AG09319 (cell line): ENCODE measurements around the gene BMF.

Source experiments
- DNase-seq: peaks from one replicate; pipeline ENCODE4 v3.0.0-alpha.2; 2010; ENCODE audit warnings: low read depth; ENCODE audit errors: extremely low read depth
- TF ChIP-seq, protein P1 (sequence below): IDR thresholded peaks from 2 replicates; pipeline ENCODE4 v1.5.1; 2011; ENCODE audit warnings: low read depth, mild to moderate bottlenecking, inconsistent platforms, low read length, moderate library complexity

Gene BMF

GRCh38 chr15:40102897-40103858, 5.5 kb downstream of the BMF start:
- DNase-seq, result no peak
- TF ChIP-seq, protein P1, sequence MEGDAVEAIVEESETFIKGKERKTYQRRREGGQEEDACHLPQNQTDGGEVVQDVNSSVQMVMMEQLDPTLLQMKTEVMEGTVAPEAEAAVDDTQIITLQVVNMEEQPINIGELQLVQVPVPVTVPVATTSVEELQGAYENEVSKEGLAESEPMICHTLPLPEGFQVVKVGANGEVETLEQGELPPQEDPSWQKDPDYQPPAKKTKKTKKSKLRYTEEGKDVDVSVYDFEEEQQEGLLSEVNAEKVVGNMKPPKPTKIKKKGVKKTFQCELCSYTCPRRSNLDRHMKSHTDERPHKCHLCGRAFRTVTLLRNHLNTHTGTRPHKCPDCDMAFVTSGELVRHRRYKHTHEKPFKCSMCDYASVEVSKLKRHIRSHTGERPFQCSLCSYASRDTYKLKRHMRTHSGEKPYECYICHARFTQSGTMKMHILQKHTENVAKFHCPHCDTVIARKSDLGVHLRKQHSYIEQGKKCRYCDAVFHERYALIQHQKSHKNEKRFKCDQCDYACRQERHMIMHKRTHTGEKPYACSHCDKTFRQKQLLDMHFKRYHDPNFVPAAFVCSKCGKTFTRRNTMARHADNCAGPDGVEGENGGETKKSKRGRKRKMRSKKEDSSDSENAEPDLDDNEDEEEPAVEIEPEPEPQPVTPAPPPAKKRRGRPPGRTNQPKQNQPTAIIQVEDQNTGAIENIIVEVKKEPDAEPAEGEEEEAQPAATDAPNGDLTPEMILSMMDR, result no peak

DNA sequence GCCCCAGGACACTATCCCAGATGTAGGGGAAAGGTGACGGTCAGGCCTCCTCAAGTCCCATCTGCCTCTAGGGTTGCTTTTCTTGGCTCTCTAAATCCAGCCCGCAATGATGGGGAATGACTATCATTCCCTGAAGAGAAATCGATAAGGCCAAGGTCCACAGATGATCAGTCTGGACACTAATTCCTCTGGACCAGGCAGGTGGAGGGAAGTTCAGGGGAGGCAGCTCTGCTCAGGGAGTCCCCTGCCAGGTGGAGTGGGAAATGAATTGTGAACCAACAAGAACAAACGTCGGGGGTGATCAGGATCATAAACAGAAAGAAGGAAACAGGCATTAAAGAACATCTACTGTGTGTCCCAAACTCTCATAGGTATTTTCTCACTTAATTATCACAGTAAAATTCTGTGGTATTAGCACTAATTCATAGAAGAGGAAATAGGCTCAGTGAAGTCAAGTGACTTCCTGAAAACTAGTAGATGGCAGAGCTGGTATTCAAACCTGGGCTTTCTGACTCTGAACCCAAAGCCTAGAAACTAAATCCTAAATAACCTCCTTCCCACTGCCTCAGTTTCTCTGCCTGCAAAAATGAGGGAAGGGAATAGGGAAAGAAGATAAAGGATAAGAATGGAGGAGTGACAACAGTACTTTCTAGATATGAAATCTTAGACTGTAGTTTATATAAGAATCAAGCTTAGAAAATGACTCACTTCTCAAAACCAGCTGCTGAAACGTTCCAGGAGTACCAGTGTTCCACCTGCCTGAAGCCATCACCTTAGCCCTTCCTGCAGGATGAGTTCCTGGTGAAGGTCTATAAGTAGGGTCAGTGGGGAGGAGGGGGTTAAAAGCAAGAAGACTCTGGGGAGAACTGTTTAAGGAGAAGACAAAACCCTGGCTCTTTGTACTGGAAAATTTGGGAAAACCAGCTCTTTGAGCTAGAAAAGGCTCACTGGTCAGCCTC, 7.5 kb downstream of the BMF start:
- TF ChIP-seq, protein P1, result no peak
- DNase-seq, result no peak

DNA sequence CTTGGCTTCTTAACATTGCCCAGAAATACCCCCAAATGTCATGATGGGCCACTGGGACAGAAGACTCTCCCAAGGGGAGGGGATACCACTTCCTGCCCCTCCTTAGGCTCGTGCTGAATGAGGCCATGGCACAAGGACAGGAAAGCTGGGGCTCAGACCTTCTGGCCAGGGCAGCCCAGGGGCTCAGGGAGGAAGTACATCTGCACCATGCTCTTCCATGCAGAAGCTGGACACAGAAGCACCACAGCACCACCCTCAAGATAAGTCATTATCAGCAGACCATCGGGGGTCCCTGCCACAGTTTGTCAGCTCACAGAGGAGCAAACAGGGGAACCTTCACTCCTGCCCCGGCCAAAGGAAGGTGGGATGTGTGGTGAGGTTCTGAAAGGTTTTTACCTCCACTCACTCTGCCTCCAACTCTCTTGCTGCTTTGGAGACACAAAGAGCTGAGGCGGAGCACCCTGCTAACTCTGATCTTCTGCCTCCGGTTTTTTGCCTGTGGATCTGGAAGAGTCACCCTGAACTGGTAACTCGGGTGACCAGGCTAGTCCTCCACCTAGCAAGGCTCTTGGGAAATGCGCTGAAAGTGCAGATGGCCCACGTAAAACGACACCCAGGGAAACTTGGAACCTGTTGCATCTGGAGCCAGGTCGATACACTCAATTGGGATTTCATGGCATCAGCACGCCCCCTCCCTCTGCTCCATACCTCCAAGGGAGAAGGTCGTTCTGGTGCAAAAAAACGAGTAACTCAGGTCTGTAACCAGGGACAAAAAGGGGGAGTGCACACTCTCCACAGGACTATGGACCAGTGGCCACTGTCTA, 8.3 kb downstream of the BMF start:
- no peak for DNase-seq
- TF ChIP-seq, protein P1, result no peak

DNA sequence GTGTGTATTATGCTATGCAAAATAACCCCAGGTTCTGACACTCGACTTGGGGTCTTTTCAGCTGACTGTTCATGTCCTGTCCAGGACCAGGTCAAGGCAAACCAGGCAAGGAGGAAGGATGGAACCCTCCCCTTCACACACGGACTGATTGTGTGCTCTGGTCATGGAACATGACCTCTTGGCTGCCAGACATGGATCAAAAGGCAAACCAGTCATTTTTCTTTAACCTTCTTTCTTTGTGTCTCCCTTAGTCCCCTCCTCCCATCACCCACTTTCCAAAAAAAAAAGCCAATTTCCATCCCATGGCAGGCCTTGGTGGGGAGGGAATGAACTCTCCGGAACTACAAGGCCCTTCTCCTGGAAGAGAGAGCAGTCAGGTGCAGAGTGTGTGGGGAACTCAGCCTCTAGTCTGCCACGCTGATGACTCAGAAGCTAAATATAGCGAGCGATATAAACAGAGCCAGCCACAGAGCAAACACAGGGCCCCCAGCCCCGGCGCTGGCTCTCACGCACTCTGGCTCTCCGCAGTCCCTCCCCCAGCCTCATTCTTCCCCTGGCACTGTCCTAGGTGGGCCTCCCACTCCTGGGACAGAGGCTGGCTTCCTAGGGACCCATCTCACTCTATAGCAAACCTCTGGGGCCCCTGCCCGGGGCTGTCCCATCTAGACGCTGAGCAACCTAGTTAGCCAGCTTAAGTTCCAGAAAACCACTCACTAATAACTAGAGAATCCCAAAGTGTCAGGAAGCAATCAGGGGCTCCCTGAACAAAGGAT, 10.0 kb downstream of the BMF start:
- peak; percentile 73 for DNase-seq
- TF ChIP-seq, protein P1, result no peak

GRCh38 chr15:40097968-40098476, 10.7 kb downstream of the BMF start:
- DNase-seq, result no peak
- TF ChIP-seq, protein P1, result no peak
